Large intestine (tissue), 3 donors: ENCODE data around the gene SEMA4D. TPM values are rescaled to one million over a fixed set of nuclear protein-coding genes. Genes with fewer than 3 reads are reported as not detected.

Experiments used
- DNase-seq, 2 donors: peaks; one replicate each; pipeline versions ENCODE4 v3.0.0 to v3.0.0-alpha.2; 2013
- H3K27ac ChIP-seq: one replicate; pipeline ENCODE4 v1.5.1; 2013; ENCODE audit warnings: low read length
- H3K27me3 ChIP-seq: 2 replicates; pipeline ENCODE4 v1.6.1; 2013; ENCODE audit warnings: low read length; ENCODE audit not compliant: control insufficient read depth, insufficient read depth
- H3K36me3 ChIP-seq: 2 replicates; pipeline ENCODE4 v1.6.1; 2013; ENCODE audit warnings: low read length; ENCODE audit not compliant: control insufficient read depth, insufficient read depth
- H3K4me1 ChIP-seq: one replicate; pipeline ENCODE4 v1.6.1; 2013; ENCODE audit warnings: low read length; ENCODE audit not compliant: control insufficient read depth, insufficient read depth
- H3K4me3 ChIP-seq: one replicate; pipeline ENCODE4 v1.5.1; 2013; ENCODE audit warnings: low read length
- H3K9me3 ChIP-seq: one replicate; pipeline ENCODE4 v1.6.1; 2013; ENCODE audit warnings: mild to moderate bottlenecking, low read depth, low read length, moderate library complexity; ENCODE audit not compliant: control insufficient read depth
- WGBS: methylation state at CpG from one replicate; pipeline ENCODE4 v1.1.5; 2013; ENCODE audit warnings: low lambda C conversion rate; ENCODE audit not compliant: insufficient coverage; 5-methylcytosine and 5-hydroxymethylcytosine counted together
- polyA plus RNA-seq: library from polyadenylated mRNA; unstranded; fragments of 120-200 nt; gene quantifications from one replicate; pipeline ENCODE4 v1.2.1, GENCODE V29; 2013

The SEMA4D gene
- polyA plus RNA-seq, 1 donor: 32.8 TPM

DNA sequence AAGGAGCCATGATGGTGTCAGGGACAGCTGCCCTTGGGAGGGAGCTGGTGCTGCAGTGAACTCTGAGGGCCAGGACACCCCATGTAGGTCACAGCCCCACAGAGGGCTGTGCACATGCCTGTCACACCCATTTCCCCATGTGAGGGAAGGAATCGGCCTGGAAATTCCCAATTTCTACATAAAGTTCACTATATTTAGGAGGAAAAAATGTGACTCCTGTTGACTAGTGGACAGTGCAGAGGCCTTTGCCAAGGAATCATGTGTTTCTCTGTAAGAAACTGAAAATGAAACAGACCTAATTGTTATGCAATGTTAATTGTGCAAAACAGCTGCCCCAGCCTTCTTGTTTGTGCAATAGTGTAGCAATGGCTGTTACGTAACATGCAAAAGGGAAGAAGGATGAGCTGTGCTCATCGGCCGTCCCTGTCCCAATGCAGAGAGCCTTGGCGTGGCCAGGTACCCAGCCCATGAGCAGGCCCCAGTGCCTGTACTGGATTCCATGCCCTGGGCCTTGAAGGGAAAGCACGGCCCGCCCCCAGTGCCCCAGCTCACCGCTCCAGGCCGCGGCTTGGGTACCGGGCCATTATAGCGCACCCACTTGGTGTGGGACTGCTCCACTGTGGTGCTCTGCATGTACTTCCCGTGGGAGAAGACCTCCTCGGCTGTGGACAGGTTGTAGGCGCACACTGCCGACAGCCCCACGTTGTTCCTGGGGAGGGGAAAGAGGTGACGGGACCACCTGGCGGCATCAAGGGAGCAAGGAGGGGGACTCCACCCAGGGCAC lies 109.6 kb downstream of the SEMA4D start:
- WGBS: no CpG with 5 or more reads among the region's 19 CpGs
- no peaks in the 10 kb centered on the region for H3K27me3 ChIP-seq
- H3K4me1 ChIP-seq: peaks cover 10% of the 10 kb centered on the region
- H3K4me3 ChIP-seq: no peak overlapping the region
- H3K36me3 ChIP-seq: peaks cover 85% of the 10 kb centered on the region
- no peaks in the 10 kb centered on the region for H3K9me3 ChIP-seq
- peak overlapping the region; percentile 78 for H3K27ac ChIP-seq
- peak; percentile 71 to 83 for DNase-seq

DNA sequence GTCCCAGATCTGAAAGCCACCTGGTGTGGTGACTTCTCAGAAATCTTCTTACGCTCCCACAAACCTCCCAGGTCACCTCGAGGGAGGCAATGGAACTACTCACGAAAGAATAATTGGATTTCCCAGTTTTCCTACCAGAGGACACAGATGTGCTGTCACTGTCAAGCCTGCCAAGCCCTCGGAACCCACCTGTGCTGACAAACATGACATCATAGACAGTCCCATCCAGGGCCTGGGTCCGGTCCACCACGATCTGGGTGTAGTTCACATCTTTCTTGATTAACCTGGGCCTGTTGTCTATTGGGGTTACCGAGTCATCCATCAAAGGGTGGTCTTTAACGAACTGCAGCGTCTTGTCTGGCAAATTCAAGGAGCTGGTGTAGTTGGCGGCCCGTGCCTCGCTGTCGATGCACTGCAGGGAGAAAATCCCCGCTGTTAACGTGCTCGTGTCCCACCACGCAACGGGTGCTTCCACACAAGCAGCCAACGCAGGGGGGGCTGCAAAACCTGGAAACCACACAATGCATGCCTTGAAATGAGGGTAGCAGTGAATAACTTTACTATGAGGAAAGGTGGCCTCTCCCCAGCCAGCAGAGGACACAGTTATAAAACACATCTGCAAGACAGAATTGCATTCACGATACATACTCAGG lies 110.6 kb downstream of the SEMA4D start:
- H3K27ac ChIP-seq: peak overlapping the region; percentile 78
- H3K4me3 ChIP-seq: no peak overlapping the region
- H3K4me1 ChIP-seq: peaks cover 10% of the 10 kb centered on the region
- H3K9me3 ChIP-seq: no peaks in the 10 kb centered on the region
- H3K27me3 ChIP-seq: no peaks in the 10 kb centered on the region
- no peak for DNase-seq
- WGBS: no CpG with 5 or more reads among the region's 20 CpGs
- peaks cover 82% of the 10 kb centered on the region for H3K36me3 ChIP-seq

GRCh38 chr9:89386797-89387196 lies 111.1 kb downstream of the SEMA4D start:
- Histone ChIP-seq H3K9me3 (no peaks in the 10 kb centered on the region), H3K36me3 (peaks cover 83% of the 10 kb centered on the region), H3K4me1 (peaks cover 10% of the 10 kb centered on the region), H3K27me3 (no peaks in the 10 kb centered on the region), H3K4me3 (no peak overlapping the region), H3K27ac (no peak overlapping the region)
- no peak for DNase-seq
- no CpG with 5 or more reads among the region's 11 CpGs for WGBS

- Histone ChIP-seq H3K27me3 (no peaks in the 10 kb centered on the region), H3K27ac (no peak overlapping the region), H3K9me3 (no peaks in the 10 kb centered on the region), H3K4me3 (no peak overlapping the region), H3K36me3 (peaks cover 83% of the 10 kb centered on the region), H3K4me1 (peaks cover 10% of the 10 kb centered on the region)
- WGBS: no CpG with 5 or more reads among the region's 11 CpGs
- DNase-seq: no peak
Observed at GRCh38 chr9:89386206-89386605, 111.7 kb downstream of the SEMA4D start.

DNA sequence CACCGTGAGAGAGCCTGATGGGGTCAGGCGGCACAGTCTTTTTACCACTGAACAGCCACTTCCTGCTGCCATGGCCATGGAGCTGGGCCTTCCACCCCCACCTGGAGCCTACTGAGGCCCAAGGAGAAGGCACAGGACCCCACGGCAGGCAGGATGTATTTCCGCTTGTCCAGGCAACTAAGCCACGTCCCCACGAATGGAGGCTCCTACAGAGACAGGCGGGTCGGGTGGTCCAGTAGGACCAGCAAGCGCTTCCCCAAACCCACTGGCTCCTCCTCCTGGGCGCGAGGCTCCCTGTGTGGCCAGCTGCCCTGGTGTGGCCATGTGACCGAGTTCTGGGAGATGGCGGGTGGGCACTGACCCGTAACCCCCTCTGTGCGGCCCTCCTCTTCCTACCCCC lies 113.1 kb downstream of the SEMA4D start:
- H3K9me3 ChIP-seq: no peaks in the 10 kb centered on the region
- WGBS: no CpG with 5 or more reads among the region's 15 CpGs
- H3K27ac ChIP-seq: no peak overlapping the region
- DNase-seq: no peak
- H3K4me1 ChIP-seq: peaks cover 10% of the 10 kb centered on the region
- no peak overlapping the region for H3K4me3 ChIP-seq
- H3K36me3 ChIP-seq: peaks cover 72% of the 10 kb centered on the region
- H3K27me3 ChIP-seq: no peaks in the 10 kb centered on the region

GRCh38 chr9:89383721-89384300 lies 114.1 kb downstream of the SEMA4D start:
- no peaks in the 10 kb centered on the region for H3K9me3 ChIP-seq
- no peak overlapping the region for H3K4me3 ChIP-seq
- H3K27me3 ChIP-seq: no peaks in the 10 kb centered on the region
- no CpG with 5 or more reads among the region's 19 CpGs for WGBS
- H3K36me3 ChIP-seq: peaks cover 73% of the 10 kb centered on the region
- DNase-seq: no peak
- H3K27ac ChIP-seq: no peak overlapping the region
- peaks cover 10% of the 10 kb centered on the region for H3K4me1 ChIP-seq

- no peaks in the 10 kb centered on the region for H3K27me3 ChIP-seq
- H3K27ac ChIP-seq: no peak overlapping the region
- DNase-seq: no peak
- 80% methylated on average over 2 of the region's 16 CpGs for WGBS
- H3K4me3 ChIP-seq: no peak overlapping the region
- peaks cover 7% of the 10 kb centered on the region for H3K4me1 ChIP-seq
- peaks cover 75% of the 10 kb centered on the region for H3K36me3 ChIP-seq
- H3K9me3 ChIP-seq: no peaks in the 10 kb centered on the region
Observed at GRCh38 chr9:89383030-89383720, 114.7 kb downstream of the SEMA4D start.

DNA sequence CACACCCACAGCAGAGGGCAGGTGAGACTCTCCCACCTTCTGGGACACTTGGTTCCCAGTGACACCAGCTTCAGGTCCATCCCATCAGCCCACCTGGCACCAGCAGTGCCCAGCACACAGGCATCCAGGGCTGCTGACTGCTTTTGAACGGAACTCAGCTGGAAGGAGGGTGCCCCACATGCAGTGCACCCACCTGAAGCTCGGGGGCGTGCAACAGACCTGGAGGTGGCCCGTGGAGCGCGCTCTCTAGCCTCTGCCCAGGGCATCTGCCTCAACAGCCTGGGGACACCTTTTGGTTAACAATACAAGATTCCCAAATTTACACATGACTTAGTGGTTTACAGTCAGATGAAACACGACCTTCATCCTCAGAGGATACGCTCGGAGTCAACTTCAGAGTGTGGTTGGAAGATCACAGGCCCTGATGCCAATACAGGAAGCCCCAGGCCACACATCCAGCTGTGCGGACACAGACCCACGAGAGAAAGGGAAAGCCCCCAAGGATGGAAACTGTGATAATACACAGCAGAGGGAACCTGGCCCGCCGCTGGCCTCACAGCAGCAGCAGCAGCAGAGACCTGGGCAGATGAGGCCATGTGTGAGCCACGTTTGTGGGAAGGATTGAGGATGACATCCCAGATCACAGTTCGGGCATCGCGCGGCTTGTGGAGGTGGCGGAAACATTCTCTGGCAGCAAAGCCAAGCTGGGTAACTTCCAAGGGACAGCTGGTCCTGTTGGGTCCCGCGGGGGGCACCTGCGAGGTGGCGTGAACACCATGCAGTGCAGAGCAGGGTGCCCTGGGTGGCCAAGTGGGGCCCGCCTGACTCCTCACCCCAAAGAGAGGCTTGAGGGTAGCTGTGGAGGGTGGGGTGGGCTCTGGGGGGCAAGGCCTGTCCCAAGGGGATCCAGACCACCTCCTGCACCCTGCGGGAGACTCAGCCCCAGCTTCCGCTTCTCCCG lies 115.6 kb downstream of the SEMA4D start:
- no peak overlapping the region for H3K4me3 ChIP-seq
- peaks cover under 1% of the 10 kb centered on the region for H3K4me1 ChIP-seq
- no peak overlapping the region for H3K27ac ChIP-seq
- DNase-seq: no peak
- H3K36me3 ChIP-seq: peaks cover 75% of the 10 kb centered on the region
- no CpG with 5 or more reads among the region's 27 CpGs for WGBS
- H3K9me3 ChIP-seq: no peaks in the 10 kb centered on the region
- H3K27me3 ChIP-seq: no peaks in the 10 kb centered on the region

DNA sequence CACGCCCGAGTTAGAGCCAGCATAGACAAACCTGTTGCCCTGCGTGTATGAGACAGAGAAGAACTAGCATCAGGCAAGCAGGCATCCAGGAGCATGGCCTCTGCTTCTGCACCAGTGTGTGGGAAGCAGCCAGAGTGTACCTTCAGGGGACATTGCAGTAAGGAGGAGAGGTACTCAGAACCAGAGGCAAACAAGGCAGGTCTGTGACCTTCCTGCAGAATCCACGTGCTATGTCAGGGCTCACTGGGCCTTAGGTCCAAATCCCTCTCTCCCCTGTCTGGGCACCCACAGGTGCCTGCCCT lies 116.7 kb downstream of the SEMA4D start:
- Histone ChIP-seq H3K4me1 (no peaks in the 10 kb centered on the region), H3K36me3 (peaks cover 68% of the 10 kb centered on the region), H3K27ac (no peak overlapping the region), H3K4me3 (no peak overlapping the region), H3K9me3 (no peaks in the 10 kb centered on the region), H3K27me3 (no peaks in the 10 kb centered on the region)
- WGBS: no CpG with 5 or more reads among the region's 4 CpGs
- DNase-seq: no peak
